DOHH2 (cell line): Measurements from ENCODE around the gene EMX1.

Source experiments
- H3F3A ChIP-seq: fragments of 200-600 bp; sonication (generic), shearing (Covaris generic); 2 replicates; pipeline ENCODE4 v1.6.0; 2016; ENCODE audit warnings: antibody characterized with exemption, mild to moderate bottlenecking; ENCODE audit not compliant: control insufficient read depth, insufficient read depth
- H3K27ac ChIP-seq: fragments of 200-600 bp; sonication (generic); 2 replicates; pipeline ENCODE4 v1.5.1; 2014; ENCODE audit warnings: low read depth, mild to moderate bottlenecking, low read length, moderate library complexity
- H3K27me3 ChIP-seq: fragments of 200-600 bp; sonication (generic); 2 replicates; pipeline ENCODE4 v1.6.1; 2014; ENCODE audit warnings: mild to moderate bottlenecking, low read length, mixed read lengths; ENCODE audit not compliant: control insufficient read depth
- H3K36me3 ChIP-seq: fragments of 200-600 bp; sonication (generic); 2 replicates; pipeline ENCODE4 v1.6.1; 2014; ENCODE audit warnings: mild to moderate bottlenecking, low read length, moderate library complexity, mixed read lengths; ENCODE audit not compliant: control insufficient read depth
- H3K4me1 ChIP-seq: fragments of 200-600 bp; sonication (generic); 2 replicates; pipeline ENCODE4 v1.6.1; 2014; ENCODE audit warnings: mild to moderate bottlenecking, low read length, mixed read lengths; ENCODE audit not compliant: control insufficient read depth
- H3K4me2 ChIP-seq: fragments of 200-600 bp; sonication (generic); 2 replicates; pipeline ENCODE4 v1.6.0; 2014; ENCODE audit warnings: mild to moderate bottlenecking, low read length, moderate library complexity
- H3K4me3 ChIP-seq: fragments of 200-600 bp; sonication (generic); 2 replicates; pipeline ENCODE4 v1.5.1; 2014; ENCODE audit warnings: mild to moderate bottlenecking, low read length, mixed read lengths
- H3K79me2 ChIP-seq: fragments of 200-600 bp; sonication (generic); 2 replicates; pipeline ENCODE4 v1.6.1; 2014; ENCODE audit warnings: mild to moderate bottlenecking, low read length, mixed read lengths; ENCODE audit not compliant: control insufficient read depth
- H3K9me2 ChIP-seq: fragments of 200-600 bp; sonication (generic); replicated peaks from 2 replicates; pipeline ENCODE4 v1.6.1; 2014; ENCODE audit warnings: mild to moderate bottlenecking, low read length, mixed read lengths; ENCODE audit not compliant: control insufficient read depth
- H3K9me3 ChIP-seq: fragments of 200-600 bp; sonication (generic); 2 replicates; pipeline ENCODE4 v1.6.1; 2014; ENCODE audit warnings: antibody characterized with exemption, low read length, mixed read lengths; ENCODE audit not compliant: control insufficient read depth, insufficient read depth
- H4K20me1 ChIP-seq: fragments of 200-600 bp; sonication (generic); 2 replicates; pipeline ENCODE4 v1.6.0; 2014; ENCODE audit warnings: low read depth, mild to moderate bottlenecking, antibody characterized with exemption, low read length, moderate library complexity; ENCODE audit not compliant: control insufficient read depth, insufficient read depth
- EZH2phosphoT487 ChIP-seq: fragments of 200-600 bp; sonication (generic); IDR thresholded peaks from 2 replicates; pipeline ENCODE4 v1.6.1; 2017; ENCODE audit warnings: borderline replicate concordance, mild to moderate bottlenecking, antibody characterized with exemption, low read length, moderate library complexity, mixed read lengths
- TF ChIP-seq, protein P1 (sequence below): fragments of 200-600 bp; sonication (generic); IDR thresholded peaks from one replicate; pipeline ENCODE4 v1.5.1; 2014; ENCODE audit warnings: antibody characterized with exemption, mild to moderate bottlenecking, low read depth, low read length; ENCODE audit not compliant: poor library complexity, severe bottlenecking

The EMX1 gene

DNA sequence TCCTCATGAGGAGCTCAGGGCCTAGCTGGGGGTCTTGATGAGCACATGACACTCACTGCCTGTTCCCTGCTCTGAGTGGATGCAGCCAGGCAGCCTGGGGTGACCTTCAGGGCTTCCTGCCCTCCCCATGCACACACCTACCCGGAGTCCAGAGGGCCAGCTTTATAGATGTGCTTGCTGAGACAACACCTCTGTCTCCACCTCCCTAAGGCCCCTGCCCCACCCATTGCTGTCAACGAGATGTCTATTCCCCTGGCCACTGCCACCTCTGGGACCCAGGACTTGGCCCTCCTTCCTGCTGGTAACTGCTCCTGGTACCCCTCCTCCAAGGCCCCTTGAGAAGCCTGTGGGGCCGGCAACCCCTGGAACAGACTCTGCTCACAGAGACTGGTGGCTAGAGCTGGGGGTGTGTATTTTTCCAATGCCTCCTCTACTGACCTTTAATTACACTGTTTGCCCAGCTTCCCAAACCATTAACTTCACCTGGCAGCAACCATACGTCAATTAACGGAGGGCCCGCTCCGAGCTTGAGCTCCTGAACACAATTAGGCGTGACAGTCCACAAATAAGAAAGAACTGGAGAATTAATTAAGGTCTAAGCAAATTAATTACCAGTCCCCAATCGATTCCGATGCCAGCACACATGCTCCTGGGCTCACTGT lies 66.3 kb downstream of the EMX1 start:
- H3K4me3 ChIP-seq, result no peak overlapping the region
- no peak overlapping the region for H3K4me2 ChIP-seq
- no peaks in the 10 kb centered on the region for H3K79me2 ChIP-seq
- no peaks in the 10 kb centered on the region for H3K9me3 ChIP-seq
- H3K27ac ChIP-seq, result no peak overlapping the region
- TF ChIP-seq EZH2phosphoT487, result no peak
- TF ChIP-seq, protein P1, sequence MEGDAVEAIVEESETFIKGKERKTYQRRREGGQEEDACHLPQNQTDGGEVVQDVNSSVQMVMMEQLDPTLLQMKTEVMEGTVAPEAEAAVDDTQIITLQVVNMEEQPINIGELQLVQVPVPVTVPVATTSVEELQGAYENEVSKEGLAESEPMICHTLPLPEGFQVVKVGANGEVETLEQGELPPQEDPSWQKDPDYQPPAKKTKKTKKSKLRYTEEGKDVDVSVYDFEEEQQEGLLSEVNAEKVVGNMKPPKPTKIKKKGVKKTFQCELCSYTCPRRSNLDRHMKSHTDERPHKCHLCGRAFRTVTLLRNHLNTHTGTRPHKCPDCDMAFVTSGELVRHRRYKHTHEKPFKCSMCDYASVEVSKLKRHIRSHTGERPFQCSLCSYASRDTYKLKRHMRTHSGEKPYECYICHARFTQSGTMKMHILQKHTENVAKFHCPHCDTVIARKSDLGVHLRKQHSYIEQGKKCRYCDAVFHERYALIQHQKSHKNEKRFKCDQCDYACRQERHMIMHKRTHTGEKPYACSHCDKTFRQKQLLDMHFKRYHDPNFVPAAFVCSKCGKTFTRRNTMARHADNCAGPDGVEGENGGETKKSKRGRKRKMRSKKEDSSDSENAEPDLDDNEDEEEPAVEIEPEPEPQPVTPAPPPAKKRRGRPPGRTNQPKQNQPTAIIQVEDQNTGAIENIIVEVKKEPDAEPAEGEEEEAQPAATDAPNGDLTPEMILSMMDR, result no peak
- no peaks in the 10 kb centered on the region for H4K20me1 ChIP-seq
- H3F3A ChIP-seq, result no peaks in the 10 kb centered on the region
- H3K4me1 ChIP-seq, result peaks cover 10% of the 10 kb centered on the region
- H3K36me3 ChIP-seq, result no peaks in the 10 kb centered on the region
- no peaks in the 10 kb centered on the region for H3K27me3 ChIP-seq
- H3K9me2 ChIP-seq, result no peaks in the 10 kb centered on the region

DNA sequence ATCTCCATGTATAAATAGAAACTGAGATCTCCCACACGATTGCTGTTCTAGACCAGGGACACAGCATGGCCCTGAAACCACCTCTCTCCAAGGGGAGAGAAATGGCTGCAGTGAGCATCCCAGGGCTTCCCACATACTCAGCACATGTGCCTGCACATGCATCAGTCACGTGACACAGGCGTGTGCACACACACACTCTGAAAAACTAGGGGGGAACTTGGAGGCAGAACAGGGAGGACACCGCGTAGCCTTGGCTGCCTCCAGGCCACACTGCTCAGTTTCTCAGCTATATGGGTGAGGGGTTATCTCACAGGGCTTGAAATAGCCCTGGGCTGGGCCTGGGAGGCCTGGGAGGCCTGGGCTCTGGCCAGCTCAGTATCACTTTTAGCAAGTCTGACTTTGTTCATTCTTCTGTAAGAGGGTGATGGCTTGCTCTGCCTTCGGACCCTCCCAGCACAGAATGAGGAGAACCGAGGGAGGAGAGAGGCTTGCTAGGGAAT lies 66.9 kb downstream of the EMX1 start:
- Histone ChIP-seq H3K79me2 (no peaks in the 10 kb centered on the region), H3K4me3 (no peak overlapping the region), H3K36me3 (no peaks in the 10 kb centered on the region), H3K4me2 (no peak overlapping the region), H3K4me1 (peaks cover 10% of the 10 kb centered on the region), H3K27ac (no peak overlapping the region), H3K9me3 (no peaks in the 10 kb centered on the region), H4K20me1 (no peaks in the 10 kb centered on the region), H3F3A (no peaks in the 10 kb centered on the region), H3K9me2 (no peaks in the 10 kb centered on the region), H3K27me3 (no peaks in the 10 kb centered on the region)
- TF ChIP-seq, protein P1, result no peak
